OCI-M2 (cell line): ENCODE measurements around the gene PALMD.

Experiments
- DNase-seq: peaks from one replicate; lab custom pipeline; 2025; ENCODE audit not compliant: unreplicated experiment; lab: John Stamatoyannopoulos, UW

The PALMD gene

DNA sequence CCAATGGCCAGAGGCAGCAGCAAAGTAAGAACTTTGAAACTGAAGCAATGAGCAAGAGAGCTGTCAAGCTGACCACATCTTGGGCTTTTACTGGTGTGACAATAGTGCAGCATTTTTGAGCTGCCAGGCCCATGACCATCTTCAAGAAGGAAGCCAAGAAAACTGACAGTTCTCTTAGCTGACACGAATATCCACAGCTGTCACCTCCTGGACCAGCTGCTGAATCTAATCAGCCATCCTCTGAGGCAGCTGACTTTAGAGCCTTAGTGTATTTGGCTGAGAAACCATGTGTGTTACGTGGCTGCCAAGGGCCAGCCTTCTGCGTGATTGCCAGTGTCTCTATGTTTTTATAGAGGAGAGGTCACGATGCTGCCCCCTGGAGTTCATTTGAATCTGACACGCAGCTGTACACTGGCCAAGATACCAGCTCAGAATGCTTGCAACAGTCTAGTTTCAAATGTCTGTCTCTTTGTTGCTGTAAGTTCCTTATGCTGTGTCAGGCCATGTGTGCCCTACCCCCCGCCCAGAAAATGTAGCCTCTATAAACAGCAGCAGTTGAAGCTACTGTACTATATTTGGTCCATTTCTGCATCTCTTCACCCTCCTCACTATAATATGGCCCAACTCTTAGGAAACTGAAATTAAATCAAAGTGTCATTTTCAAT is 39.7 kb downstream of the PALMD start:
- DNase-seq, result no peak

- no peak for DNase-seq
Measured at GRCh38 chr1:99691175-99691574, 45.3 kb downstream of the PALMD start.

DNA sequence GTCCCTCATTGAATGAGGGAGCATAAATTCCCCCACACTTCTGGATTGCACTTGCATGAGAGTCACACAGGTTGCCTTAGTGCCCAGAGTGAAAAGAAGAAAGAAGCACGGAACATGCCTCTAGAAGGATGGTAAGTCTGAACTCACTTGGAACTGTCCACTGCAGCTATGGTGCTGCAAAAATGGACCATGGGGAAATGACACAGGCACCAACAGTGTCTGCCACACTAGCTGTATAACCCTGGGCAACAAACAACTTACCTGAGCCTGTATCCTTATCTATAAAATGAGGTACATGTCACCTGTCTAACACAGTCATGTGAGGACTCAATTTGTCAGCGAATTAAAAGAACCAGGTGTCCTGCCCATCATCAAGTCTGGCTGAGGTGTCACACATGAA is 50.7 kb downstream of the PALMD start:
- DNase-seq, result no peak

DNA sequence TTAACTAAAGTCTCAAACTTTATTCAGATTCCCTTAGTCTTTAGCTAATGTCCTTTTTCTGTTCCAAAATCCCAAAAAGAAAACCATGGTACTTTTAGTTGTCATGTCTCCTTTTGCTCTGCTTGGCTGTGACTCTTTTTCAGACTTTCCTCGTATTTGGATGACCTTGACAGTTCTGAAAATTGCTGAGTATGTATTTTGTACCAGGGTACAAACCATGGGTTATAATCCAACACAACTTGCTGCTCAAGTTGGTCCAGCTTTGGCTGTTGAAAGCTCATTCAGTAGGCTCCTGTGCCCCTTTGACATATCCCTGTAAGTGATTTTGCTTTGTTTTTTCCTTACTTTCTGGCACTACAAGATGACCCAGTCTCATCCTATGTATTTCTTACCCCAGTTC is 51.7 kb downstream of the PALMD start:
- no peak for DNase-seq

DNA sequence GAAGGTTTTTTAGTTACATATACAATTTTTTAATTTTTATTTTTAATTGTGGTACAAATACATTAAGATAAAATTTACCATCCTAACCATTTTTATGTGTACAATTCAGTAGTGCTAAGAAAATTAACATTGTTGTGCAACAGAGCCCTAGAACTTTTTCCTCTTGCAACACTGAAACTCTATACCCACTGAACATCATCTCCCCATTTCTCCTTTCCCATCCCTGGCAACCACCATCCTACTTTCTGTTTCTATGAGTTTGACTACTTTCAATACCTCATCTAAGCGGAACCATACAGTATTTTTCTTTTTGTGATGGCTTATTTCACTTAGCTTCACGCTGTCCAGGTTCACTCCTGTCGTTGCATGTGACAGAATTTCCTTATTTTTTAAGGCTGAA is 54.1 kb downstream of the PALMD start:
- DNase-seq, result no peak

GRCh38 chr1:99702221-99702620 is 56.3 kb downstream of the PALMD start:
- no peak for DNase-seq

DNA sequence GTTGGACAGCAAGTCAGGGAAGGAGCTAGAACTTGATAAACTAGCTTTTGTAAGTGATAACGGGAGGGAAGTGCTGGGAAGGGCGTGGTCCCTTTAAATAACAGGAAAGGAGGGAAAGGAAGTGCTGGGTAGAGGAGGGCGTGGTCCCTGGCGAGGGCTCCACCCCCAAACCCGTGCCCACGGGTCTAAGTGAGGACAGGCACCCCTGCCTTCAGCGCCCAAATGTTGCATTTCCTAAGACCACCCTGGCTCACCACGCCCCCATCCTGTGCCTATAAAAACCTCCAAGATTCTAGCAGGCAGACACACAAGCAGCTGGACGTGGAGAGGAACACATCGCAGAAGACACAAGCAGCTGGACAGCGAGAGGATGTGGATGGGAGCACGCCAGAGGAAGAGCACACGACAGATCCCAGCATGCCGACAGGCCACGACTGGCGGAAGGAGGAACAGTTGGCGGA is 58.5 kb downstream of the PALMD start:
- no peak for DNase-seq

DNA sequence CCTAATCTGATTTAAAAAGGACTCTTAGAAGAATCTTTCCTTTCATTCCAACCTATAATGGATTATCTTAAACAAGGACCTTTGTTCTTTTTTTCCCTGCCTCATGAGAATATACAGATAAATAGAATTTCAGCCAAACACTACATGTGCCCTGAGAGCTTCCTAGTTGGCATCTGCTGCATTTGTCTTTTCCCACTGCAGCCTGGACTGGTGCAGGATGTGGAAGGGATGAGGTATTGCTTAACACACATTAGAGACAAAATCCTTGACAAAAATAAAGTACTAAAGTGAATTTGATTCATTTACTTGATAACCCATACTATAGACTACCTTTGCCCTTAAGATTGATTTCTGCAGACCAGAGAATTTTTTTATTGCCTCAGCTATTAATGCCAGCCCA is 59.5 kb downstream of the PALMD start:
- DNase-seq, result no peak

DNA sequence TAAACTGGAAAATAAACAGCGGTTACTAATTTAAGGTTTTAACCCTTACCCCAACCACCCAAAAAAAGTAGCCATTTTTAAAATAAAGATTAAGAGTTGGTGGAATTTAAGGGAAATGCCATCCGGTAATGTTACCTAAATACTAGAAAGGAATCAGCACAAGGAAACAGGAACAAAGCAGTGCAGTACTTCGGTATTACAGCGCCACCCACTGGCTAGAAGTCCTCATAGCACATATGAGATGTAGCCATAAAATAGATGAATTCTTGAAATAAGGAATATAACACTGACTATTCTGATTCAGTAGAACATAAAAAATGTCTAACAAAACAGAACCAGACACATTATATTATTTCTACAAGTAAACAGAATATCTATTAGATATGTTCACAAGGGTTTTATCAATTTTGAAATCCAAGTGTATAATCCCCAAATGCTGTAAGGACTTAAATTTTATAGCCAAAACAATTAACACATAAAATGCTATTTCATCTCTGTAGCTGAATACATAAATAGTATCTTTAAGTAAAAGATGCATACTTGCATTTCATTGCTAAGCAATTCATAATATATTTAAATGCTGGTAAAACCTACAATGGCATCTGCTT is 61.7 kb downstream of the PALMD start:
- no peak for DNase-seq

DNA sequence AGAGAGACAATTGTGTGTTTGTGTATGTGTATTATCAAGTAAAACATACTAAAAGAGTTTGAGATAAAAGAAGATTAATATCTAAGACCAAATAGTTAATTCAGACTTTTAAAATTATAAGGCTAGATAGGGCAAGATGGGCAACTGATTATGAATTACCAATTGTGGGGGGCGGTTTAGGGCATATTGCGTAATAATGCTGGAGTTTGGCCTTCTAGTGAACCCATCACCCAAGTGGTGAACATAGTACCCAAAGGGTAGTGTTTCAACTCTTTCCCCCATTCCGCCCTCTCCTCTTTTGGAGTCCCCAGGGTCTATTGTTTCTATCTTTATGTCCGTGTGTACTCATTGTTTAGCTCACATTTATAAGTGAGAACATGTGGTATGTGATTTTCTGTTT is 65.1 kb downstream of the PALMD start:
- no peak for DNase-seq

- no peak for DNase-seq
Measured at GRCh38 chr1:99713006-99713405, 67.1 kb downstream of the PALMD start.

DNA sequence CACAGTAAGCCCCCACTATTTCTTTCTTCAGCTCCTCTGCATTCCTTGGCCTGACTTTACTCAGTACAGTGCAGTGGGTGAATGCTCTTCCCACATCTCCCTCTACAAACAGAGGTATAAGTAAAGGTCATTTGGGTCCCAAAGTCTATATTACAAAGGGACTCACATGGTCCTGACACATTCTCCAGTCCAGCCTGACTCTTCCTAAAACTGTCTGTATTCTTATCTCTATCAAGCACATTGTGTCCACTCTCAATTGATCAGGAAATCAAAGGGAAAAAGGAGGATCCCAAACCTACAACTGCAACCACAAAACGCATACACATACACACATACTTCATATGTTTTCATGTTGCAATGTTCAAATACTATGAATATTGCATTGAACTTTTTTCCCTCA is 71.1 kb downstream of the PALMD start:
- no peak for DNase-seq

DNA sequence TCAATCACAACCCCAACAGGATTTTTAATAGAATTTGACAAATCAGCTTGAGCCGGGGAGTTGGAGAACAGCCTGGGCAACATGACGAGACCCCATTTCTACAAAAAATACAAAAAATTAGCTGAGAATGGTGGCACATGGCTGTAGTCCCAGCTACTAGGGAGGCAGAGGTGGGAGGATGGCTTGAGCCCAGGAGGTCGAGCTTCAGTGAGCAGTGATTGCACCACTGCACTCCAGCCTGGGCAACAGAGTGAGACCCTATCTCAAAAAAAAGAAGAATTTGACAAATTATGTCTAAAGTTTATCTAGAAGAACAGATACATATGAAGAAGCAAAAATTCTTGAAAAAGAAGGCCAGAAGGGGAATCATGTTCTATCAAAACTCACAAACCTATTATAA is 77.3 kb downstream of the PALMD start:
- no peak for DNase-seq

DNA sequence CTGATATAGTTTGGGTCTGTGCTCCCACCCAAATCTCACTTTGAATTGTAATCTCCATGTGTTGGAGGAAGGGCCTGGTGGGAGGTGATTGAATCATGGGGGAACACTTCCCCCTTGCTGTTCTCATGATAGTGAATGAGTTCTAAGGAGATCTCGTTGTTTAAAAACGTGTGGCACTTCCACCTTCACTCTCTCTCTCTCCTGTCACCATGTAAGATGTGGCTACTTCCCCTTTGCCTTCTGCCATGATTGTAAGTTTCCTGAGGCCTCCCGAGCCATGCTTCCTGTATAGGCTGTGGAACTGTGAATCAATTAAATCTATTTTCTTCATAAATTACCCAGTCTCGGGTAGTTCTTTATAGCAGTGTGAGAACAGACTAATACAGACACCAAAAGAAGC is 80.1 kb downstream of the PALMD start:
- DNase-seq, result no peak

- no peak for DNase-seq
Measured at GRCh38 chr1:99726407-99726806, 80.5 kb downstream of the PALMD start.

GRCh38 chr1:99726818-99727217 is 80.9 kb downstream of the PALMD start:
- DNase-seq, result no peak

GRCh38 chr1:99727575-99728185 is 81.8 kb downstream of the PALMD start:
- DNase-seq, result no peak

DNA sequence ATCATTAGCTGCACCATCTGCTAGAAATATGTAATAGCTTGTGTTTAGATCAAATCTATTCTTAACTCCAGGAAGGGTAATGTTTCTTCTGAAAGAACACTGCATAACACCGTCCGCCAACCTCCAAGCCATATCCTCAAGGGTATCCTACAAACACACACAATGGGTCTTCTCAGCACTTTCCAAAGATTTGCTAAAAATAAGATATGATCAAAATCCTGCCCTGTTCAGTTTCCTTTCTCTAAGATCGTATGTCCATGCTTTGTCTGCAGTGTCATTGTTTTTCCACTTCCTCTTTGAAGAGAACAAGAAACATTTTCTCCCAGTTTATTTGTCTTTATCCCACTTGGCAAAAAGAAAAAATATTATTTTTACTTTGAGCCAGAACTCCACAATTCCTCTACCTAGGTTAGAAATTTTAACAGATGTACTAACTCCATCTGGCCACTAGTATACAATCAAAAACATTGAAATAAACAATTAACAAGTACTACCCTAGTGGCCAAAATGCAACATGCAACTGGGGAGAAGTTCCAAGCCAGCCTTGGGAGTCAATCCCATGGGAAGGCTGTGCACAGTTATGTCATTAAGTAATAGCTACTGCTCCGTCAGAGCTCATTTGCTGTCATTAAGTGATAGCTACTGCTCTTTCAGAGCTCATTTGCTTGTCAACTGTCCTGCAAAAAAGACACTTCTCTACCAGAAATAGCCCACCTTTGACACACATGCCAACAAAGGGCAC is 82.8 kb downstream of the PALMD start:
- DNase-seq, result no peak

- no peak for DNase-seq
Measured at GRCh38 chr1:99731384-99731783, 85.5 kb downstream of the PALMD start.

DNA sequence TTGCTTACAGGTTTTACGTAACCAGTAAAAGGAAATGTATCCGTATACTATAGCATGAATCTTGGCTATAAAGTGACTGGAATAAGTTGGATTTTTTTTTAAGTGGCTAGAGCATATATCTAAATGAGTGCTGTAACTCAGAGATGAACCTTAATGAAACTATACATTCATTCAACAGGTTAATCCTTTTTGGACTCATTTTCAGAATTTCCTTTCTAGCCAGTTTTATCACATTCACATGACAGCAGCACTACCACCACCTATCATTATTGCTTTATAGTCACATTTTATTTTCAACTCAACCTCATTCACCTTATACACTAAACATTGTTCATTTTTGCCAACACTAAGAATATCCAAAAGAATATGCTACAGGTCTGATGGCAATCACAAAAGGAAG is 89.9 kb downstream of the PALMD start:
- DNase-seq, result no peak

- no peak for DNase-seq
Measured at GRCh38 chr1:99737016-99737415, 91.1 kb downstream of the PALMD start.

DNA sequence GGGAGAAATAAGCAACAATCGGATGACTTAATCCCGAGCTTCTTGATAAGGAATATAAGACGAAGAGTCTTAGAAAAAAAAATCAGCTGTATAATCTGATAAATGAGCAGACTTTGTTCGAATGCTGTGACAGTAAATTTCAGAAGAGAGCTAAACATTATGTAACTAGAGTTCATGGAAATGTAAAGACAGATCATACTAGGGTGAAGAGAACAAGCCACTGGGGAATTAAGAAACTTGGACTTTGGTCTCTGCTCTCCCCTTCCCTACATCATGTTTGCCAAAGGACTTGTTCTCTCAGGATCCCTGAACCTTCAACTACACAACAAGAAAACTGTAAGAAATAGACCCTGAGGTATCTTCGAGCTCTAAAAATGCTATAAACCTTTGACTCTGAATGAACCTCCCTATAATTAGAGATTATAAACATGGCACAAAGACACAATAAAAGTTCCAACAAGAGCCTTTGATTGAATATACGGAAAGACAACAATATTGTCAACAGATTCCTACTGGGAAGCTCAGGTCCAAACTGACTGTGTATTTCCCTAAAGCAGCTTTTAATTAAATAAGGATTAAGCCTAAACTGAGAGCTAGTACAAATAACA is 93.0 kb downstream of the PALMD start:
- DNase-seq, result no peak
